DOHH2 (cell line): ENCODE data around the gene IQSEC1.

ENCODE experiments used
- CTCF ChIP-seq: fragments of 200-600 bp; sonication (generic); IDR thresholded peaks from one replicate; pipeline ENCODE4 v1.5.1; 2014; ENCODE audit warnings: antibody characterized with exemption, mild to moderate bottlenecking, low read depth, low read length; ENCODE audit not compliant: poor library complexity, severe bottlenecking
- EZH2phosphoT487 ChIP-seq: fragments of 200-600 bp; sonication (generic); IDR thresholded peaks from 2 replicates; pipeline ENCODE4 v1.6.1; 2017; ENCODE audit warnings: borderline replicate concordance, mild to moderate bottlenecking, antibody characterized with exemption, low read length, moderate library complexity, mixed read lengths

DNA sequence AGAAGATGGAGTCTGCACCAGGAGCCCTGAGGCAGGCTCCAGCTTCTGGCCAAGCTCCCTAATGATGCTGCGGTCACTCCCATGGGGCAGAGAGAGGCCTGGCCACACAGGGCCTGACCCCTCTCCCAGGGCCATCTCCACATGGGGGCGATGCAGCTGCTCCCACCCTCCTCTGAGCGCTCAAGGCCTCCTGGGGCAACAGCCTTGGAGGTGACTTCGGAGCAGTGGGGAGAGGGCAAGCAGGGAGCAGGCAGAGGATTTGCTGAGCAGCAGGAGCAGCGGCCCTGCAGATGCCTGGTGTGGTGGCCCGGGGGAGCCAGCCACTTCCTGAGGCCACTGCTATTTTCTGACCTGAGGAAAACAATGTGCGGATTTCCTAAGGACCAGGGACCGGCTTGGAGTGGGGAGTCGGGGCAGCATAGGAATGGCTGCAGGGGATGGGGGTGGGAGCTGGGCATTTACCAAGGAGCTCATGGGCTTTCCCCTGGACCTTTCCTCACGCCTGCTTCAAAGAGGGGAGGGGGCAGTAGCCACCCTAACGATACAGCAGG, 150.3 kb downstream of the IQSEC1 start:
- TF ChIP-seq CTCF (no peak), EZH2phosphoT487 (no peak)
